Cardiac fibroblast (primary cell): ENCODE data around the gene NFIX.

Experiments used
- DNase-seq, 2 donors: peaks; one replicate each; pipeline versions ENCODE4 v3.0.0 to v3.0.0-alpha.2; 2010; ENCODE audit warnings: low read depth in 2 of 2
- H3K4me3 ChIP-seq, 2 donors: replicated peaks in 1 of 2; 1 replicate in 1 of 2; 2 replicates in 1 of 2; pipeline ENCODE4 v1.5.1; 2011; ENCODE audit warnings: low read depth in 2 of 2, low read length in 2 of 2, mild to moderate bottlenecking in 2 of 2, moderate library complexity in 1 of 2
- CTCF ChIP-seq: IDR thresholded peaks from one replicate; pipeline ENCODE4 v1.5.1; 2011; ENCODE audit warnings: low read depth, mild to moderate bottlenecking, low read length, inconsistent platforms

NFIX gene

GRCh38 chr19:13058951-13059660 lies 63.8 kb downstream of the NFIX start:
- TF ChIP-seq CTCF: no peak
- no peak overlapping the region for H3K4me3 ChIP-seq
- peak in 1 of 2 donors; percentile 23 for DNase-seq

GRCh38 chr19:13060233-13060963 lies 65.1 kb downstream of the NFIX start:
- DNase-seq: peak in 1 of 2 donors; percentile 41
- H3K4me3 ChIP-seq: peak overlapping the region; percentile 8 to 33
- TF ChIP-seq CTCF: no peak

- peak; percentile 79 to 81 for DNase-seq
- H3K4me3 ChIP-seq: peak overlapping the region; percentile 8 to 33
- TF ChIP-seq CTCF: peak; percentile 95
Measured at GRCh38 chr19:13060964-13061927, 66.0 kb downstream of the NFIX start.

GRCh38 chr19:13062317-13062716 lies 67.0 kb downstream of the NFIX start:
- no peak for TF ChIP-seq CTCF
- no peak for DNase-seq
- H3K4me3 ChIP-seq: no peak overlapping the region

- TF ChIP-seq CTCF: no peak
- DNase-seq: peak in 1 of 2 donors; percentile 16
- no peak overlapping the region for H3K4me3 ChIP-seq
Measured at GRCh38 chr19:13063461-13064091, 68.3 kb downstream of the NFIX start.

DNA sequence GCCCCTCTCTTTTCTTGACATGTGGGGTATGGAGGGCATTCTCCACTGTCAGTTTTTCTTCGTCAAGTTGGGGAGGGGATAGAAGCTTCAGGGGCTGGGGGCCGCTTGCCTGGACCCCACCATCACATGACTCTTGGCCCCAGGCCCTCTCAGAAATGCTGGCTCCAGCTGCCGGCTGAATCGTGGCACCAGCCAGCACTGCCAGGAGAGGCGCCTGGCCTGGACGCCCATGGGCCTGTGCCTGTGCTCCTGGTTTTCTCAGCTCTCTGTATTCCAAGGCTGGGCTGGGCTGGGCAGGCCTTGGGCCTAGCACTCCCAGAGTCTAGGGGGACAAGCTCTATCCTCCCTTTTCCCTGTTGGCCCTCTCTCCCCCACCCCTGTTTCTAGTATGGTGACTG lies 68.8 kb downstream of the NFIX start:
- TF ChIP-seq CTCF: no peak
- no peak for DNase-seq
- no peak overlapping the region for H3K4me3 ChIP-seq
